HG02588 (cell line): ENCODE measurements around the gene COPZ2.
"Not testable (repeated sequence)": the region's sequence is repeated elsewhere in the genome, so short reads cannot be mapped to it uniquely, and the experiment has no call there.

Source experiments
- ATAC-seq: cut with Tn5 transposase; IDR thresholded peaks from one replicate; pipeline ENCODE4 v1.9.1; 2021; ENCODE audit warnings: mild to moderate bottlenecking, moderate library complexity; ENCODE audit not compliant: unreplicated experiment

COPZ2 gene

DNA sequence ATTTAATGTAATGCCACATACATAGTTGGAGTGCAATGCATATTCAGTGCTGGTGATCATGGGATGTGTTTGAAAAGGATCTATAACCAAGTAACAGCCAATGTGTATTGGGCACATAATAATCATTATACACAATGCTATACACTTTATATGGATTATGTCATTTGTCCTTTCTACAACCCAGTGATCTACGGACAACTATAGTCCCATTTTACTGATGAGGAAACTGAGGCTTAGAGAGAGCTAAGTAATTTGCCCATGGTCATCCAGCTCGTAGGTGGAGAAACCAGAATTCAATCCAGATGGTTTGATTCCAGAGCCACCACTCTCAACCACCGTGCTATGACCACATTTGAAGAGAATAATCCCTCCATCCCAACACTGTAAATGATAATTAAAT, 27.4 kb downstream of the COPZ2 start:
- ATAC-seq, result no peak

DNA sequence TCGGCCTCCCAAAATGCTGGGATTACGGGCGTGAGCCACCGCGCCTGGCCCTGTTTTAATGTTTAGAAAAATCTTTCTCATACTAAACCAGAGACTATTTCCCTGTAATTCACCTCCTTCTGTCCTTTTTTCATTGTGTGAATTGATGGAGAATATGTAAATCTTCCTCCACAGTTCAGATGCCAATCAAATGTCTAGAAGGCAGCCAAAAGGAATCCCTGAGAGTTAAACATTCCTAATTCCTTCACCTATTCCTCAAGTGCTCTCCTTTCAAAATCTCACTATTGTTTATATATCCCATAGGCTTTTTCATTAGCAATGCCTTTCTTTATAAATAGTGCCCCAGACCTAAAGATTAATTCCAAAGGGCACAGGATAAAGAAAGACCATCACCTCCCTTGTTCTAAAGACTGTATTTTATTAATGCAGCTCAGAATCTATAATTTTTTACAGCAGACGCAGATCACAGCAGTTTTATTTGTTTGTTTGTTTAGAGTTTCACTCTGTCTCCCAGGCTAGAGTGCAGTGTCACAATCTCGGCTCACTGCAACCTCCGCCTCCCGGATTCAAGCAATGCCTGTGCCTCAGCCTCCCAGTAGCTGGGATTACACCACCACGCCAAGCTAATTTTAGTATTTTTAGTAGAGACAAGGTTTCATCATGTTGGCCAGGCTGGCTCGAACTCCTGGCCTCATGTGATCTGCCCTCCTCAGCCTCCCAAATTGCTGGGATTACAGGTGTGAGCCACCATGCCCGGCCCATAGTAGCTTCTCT, 30.5 kb downstream of the COPZ2 start:
- no peak for ATAC-seq

- no peak for ATAC-seq
Observed at GRCh38 chr17:48004983-48005382, 32.6 kb downstream of the COPZ2 start.

GRCh38 chr17:48003417-48004151, 34.0 kb downstream of the COPZ2 start:
- no peak for ATAC-seq

- no peak for ATAC-seq
Observed at GRCh38 chr17:48002916-48003416, 34.6 kb downstream of the COPZ2 start.

- no peak for ATAC-seq
Observed at GRCh38 chr17:48002266-48002915, 35.2 kb downstream of the COPZ2 start.

- ATAC-seq, result not testable (repeated sequence)
Observed at GRCh38 chr17:48001657-48002056, 35.9 kb downstream of the COPZ2 start.

DNA sequence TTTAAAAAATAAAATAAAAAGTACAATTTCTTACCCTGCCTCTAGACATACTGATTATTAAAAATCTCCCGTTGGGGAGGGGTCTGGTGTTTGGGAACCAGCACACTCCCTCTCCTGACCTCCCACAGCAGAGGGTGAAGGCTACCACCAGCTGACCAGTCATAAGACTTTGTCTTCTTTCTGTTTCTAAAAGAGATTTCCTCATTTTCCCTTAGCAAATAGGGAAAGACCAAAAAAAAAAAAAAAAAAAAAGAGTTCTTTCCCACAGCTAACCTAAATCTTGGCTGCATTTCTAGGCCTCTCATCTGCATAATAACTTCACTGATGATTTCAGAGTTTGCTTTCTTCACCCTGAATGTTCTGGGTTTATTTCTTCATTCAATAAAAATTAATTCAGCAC, 36.4 kb downstream of the COPZ2 start:
- ATAC-seq, result no peak

DNA sequence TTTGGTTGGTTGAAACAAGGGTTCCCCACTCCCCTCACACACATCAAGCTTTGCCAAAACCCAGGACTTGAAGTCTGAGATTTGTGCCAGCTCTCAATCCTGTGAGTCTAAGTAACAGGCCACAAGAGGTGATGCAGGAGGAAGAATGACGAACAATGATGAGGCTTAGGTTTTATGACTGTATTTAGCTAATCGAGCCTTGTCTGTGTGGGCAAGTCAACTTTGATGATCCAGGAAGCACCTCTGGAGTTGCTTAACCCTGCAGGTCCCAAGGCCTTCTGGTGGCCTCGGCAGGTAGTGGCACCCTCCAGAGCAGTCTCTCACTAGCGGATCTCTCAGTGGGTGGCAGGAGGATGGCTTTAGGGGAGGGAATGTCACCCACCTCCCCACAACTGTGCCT, 38.0 kb downstream of the COPZ2 start:
- no peak for ATAC-seq

DNA sequence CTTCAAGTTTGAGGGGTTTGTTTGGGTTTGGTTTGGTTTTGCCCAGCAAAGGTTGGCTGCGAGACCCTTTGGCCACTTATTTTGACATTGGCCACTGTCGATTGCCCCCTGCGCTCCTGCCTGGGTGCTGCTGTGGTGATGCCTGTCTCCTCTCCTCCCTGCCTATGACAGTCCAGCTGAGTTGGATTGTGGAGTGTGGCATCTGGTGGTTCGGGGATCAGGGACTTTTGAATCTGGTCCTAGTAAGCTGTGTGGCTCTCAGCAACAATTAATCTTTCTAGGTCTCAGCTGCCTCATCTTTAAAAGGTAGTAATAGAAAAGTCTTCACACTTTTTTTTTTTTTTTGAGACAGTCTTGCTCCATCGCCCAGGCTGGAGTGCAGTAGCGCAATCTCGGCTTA, 39.6 kb downstream of the COPZ2 start:
- no peak for ATAC-seq

DNA sequence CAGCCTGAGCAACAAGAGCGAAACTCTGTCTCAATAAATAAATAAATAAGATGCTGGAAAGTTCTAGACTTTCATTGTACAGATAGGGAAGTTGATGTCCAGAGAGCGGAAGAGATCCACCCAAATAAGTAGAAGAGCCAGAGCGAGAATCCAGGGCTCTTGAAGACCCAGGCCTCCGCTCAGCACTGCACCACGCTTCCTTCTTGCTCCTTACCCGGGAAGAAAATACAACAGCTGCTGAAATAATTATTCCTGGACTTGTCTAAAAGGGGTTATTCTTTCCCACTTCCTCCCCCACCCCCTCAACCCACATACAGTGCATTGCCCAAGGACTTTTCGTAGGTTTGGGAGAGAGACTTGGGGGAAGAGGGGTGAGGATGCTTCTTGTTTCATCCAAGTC, 40.0 kb downstream of the COPZ2 start:
- no peak for ATAC-seq

DNA sequence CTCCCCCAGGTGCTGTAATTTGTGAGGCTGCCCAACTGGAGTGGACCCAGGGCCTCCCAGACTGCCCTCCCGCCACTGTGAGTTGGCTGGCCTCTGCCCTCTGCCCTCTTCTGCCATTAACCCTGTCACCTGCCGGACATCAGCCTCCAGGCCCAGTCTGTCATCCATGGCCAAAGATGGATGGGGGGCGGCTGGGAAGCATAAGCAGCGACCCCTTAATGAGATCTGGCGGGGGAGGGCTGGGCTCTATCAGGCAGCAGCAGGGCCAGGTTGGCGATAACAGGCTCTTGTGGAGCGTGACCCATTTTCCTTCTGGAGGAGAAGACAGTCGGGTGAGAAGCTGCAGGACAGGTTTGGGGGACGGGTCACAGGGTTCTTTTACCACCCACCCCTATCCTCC, 41.4 kb downstream of the COPZ2 start:
- no peak for ATAC-seq

DNA sequence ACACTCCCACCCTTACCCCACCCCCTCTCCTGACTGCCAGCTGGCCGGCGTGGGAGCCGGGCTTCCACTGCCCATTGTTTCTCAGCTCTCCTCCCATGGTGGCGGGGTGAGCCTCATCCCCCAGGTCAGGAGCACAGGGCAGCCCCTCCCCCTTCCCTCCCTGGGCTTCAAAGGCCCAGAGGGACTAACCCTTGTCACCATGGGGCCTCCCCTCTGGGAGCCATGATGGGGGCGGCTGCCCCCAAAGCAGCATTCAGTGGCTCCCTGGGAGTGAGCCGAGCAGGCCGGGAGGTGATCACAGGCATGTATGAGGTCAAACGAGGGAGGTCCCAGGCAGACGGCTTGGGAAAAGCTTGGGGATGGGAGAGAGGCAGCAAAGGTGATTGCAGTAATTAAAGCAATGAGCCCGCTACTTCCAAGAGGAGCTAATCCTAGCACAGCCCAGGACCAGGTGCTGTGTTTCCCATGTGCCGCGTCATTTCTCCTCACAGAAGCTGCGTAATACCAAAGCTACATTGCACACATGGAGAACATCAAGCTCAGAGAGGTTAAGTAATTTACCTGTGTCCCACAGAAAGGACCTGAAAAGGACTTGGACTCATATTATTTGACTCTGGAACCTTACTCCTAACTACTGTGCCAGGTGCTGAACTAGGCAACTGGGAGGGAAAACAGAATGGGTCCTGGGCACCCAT, 42.2 kb downstream of the COPZ2 start:
- no peak for ATAC-seq

- ATAC-seq, result no peak
Observed at GRCh38 chr17:47994724-47995123, 42.9 kb downstream of the COPZ2 start.

DNA sequence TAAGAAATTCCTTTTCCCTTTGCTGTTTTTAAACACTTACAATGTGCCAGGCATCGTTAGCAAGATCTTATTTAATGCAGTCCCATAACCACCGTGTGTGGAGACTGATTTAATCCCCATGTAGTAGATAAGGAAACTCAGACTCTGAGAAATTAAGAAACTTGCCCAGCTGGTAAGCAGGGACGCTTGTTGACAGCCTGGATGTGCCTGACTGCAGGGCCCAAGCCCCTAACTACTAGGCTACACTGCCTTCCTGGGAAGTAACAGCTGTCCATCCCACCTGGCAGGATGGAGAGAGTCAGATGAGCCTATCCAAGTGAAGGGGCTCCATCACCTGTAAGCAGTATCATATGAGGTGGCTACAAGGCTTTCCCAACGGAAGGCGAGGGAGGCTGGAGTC, 43.6 kb downstream of the COPZ2 start:
- ATAC-seq, result no peak

DNA sequence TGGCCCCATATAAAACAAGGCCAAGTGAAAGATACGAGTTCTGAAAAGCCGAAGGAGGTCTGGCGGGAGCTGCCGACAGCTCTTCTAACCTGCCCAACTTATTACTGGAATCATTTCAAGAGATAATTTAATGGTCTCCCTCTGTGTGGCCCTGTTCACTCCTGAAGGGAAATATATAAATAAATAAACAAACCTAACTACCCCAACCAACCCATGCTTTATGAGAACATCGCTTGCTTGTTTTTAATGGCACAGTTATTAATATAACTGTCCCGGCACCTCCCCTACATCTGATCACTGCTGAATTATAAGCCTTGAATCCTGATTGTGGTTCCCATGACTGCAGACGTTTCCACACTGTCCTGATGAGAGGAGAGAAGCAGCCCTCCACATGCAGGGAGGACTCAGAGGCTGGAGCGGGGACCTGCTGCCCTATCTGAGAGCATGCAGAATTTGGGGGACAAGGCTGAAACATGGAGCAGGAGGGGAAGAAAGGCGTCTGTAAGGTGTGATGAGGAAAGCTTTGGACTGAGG, 44.5 kb downstream of the COPZ2 start:
- ATAC-seq, result no peak

GRCh38 chr17:47992216-47992615, 45.4 kb downstream of the COPZ2 start:
- no peak for ATAC-seq

GRCh38 chr17:47990962-47991731, 46.5 kb downstream of the COPZ2 start:
- ATAC-seq, result no peak

DNA sequence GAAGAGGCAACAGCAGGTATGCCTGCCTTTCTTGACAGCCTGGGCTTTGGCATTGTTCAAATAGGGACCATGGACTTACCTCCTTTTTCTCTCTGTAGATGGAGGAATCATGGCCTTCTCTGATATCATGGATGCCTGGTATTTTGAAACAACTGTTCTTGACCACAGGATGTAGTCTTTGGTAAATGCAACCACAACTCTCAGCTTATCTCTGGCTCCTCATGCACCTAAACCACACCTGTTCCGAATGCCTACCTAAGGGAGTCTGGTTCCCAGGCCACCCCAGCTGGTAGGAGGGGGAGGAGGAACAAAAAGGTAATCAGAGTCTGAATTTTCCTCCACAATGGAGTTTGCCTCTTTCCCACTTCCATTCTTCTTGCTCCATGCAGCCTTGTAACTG, 47.9 kb downstream of the COPZ2 start:
- ATAC-seq, result no peak

DNA sequence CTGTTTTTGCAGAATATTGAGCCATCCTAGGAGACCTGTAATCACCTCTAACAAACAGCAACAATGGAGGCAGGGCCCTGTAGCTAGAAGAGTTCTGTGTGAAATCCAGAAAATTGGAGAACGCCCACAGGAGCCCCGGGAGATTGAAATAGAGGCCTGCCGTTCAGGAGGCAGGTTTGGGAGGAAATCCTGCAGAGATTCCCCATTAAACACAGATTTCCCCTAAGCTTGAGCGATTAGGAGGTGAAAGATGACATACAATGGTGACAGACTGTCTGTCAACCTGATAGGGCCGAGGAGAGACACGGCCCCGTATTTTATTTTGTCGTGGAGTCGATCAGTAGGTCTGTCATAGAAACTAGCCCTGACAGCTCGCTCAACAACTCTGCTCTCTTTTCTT, 48.4 kb downstream of the COPZ2 start:
- ATAC-seq, result no peak
